Muscle of back (tissue), 11 donors: ENCODE measurements around the gene CEP20. TPM values are rescaled to one million over a fixed set of nuclear protein-coding genes. Genes with fewer than 3 reads are reported as not detected.
A peak's percentile ranks its signal among the peaks of the same experiment; 100 is the strongest.
"Not testable (repeated sequence)": the region's sequence is repeated elsewhere in the genome, so short reads cannot be mapped to it uniquely, and the experiment has no call there.

Experiments used
- DNase-seq, 3 donors: peaks; one replicate each; pipeline versions ENCODE4 v3.0.0 to v3.0.0-alpha.2; 2013
- polyA plus RNA-seq, 10 donors: library from polyadenylated mRNA; unstranded; fragments of 120-200 nt; gene quantifications; one replicate each; pipeline ENCODE4 v1.2.1, GENCODE V29; 2013; ENCODE audit not compliant: insufficient read length in 10 of 10

Gene CEP20
- polyA plus RNA-seq, 10 donors: 20.9 to 28.0 (median 24.7) TPM

DNA sequence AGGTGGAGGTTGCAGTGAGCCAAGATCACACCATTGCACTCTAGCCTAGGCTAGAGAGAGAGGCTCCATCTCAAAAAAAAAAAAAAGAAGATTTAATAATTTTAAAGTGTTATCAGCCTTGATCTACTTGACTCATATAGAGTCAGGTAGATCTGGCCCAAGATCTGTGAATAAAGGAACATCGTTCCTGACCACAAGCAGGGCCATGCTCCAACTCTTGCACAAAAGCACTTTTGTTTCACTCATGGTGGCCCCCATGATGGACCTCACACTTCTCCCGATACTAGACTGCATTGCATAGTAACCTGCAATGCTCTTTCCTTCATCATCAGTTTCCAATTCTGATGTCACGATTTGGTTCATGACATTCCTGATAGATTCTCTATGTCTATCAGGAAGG is 26.4 kb downstream of the CEP20 start:
- DNase-seq: no peak

DNA sequence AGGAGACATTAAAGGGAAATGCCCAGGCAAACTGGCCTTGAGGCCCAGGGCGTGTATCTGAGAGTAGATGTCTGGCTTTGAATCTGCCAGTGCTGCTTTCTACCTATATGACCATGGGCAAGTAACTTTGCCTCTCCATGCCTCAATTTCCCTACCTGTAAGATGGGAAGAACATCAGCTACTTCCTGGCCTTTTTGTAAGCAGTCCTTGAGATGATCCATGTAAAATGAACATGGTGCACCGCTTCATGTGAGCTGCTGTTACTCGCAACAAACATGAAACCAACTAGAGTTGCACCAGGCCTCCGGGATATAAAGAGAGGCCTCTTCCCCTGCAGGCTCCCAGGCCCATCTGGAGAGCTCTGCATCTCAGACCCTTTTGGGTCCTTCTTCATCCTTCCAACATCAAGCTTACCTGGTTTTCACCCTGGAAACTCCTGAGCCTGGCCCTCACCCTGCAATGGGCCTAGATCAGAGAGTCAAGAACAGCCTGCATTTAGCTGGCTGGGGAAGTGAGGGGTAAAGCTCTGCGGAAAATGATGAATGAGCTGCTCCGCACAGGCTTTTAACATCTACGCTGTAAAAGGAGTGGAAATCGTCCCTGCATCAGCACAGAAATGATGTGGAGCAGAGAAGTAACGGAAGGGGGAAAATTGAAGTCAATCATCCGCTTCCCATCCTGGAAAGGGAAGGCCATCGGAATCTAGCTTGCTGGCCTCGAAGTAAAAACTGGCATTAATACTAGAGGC is 29.3 kb downstream of the CEP20 start:
- DNase-seq: no peak

DNA sequence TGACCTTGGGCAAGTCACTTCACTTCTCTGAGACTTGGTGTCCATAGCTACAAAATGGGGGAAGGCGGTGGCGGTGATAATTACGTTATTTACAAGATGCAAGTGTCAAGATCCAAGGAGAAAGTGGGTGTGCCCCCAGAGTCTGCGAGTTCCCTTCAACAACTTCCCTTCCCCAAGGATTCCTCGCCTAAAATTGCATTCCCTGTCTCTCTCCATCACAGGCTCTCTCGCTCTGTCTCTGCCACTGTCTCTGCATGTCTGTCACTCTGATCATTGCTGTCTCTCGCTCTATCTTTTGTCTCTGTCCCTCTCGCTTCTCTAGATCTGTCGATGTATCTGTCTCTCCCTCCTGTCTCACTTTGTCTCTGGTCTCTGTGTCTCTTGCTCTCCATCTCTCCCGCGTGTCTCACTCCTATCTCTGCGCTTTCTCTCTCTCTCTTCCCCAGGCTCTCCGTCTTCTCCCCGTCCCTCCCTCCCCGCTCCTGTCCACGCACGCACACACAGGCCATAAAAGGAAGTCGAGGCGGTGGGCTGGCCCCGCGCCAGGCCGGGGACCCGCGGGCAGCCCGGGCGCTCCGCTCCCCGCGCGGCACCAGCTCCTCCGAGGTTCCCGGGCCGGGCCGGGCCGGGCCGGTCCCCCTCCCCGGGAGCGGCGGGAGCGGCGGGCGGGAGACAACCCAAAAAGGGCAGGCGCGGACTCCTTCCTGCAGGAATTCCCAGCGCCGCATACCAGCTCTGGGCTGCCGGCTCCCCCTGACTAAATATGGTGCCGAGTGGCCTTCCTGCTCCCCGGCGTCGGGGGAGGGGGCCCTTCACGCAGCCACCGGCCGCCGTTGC is 30.5 kb downstream of the CEP20 start:
- DNase-seq: peak in 2 of 3 donors; percentile 38 to 66

DNA sequence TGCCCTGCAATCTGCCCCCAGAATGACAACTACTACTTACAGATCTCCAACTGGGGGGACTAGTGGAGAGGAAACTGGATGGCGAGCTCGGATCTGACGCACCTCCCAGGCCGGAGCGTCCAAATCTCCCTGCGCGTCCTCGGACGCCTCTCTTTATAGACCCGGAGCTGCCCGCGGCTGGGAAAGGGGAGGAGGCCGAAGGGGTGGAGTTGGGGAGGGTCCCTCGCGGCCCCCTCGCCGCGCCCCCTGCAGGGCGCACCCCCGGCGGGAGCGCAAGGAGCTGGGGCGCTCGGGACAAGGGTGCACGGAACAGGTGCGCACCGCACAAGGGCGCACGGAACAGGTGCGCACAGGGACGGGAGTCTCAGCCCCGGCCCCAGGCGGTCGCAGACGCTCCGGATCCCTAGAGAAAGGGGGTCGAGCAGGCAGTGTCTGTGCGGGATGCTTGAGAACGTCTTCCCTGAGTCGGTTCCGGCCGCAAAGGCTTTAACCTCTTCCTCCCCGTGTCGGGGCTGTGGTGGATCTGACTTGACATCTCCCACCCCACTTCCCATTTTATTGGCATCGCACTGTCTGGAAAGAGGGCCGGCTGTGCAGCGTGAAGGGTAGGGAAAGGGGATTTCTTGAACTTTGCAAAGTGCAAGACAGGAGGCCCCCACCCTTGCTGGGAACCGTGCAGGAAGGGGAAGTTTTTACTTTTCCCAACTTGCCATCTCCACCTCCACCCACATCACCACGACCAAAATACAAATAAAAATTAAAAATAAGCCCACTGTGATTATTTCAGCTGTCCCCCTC is 31.3 kb downstream of the CEP20 start, which contains the start of gene MYH11:
TSS of gene MYH11 (minus strand) at position 128 of the 798 bp plus-strand sequence. CDS start 18,776 bp downstream, outside the sequence.
- DNase-seq: peak in 1 of 3 donors; percentile 40

DNA sequence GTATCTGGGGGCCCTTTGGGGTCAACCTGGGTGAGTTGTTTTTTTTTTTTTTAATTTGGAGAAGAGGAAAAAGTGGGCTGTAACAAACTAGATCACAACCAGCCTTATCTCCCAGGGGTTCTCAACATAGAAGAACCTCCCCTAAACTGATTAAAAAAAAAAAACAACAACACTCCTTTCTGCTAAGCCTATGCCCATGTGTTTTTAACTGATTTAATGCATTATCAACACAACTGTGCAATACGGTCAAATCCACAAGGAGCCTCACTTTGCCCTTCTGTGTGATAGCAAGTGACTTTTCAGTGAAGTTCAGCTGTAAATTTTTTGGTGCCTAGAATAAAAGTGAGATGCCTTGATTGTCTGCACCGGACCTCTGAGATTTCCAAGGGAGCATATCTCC is 32.2 kb downstream of the CEP20 start:
- no peak for DNase-seq

DNA sequence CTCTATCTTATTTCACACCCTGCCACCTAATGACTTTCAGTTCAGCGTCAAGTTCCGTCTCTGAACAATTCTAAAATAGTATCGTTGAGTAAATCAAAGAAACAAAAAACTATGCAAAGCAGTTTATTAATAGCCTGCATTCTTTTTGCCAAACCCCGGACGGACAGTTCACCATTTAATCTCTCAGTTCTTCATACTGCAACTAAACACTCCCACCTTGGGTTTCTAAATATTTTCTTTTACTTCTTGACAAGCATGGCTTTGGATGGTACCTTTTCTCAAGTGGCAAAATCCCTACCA is 32.7 kb downstream of the CEP20 start:
- no peak for DNase-seq

DNA sequence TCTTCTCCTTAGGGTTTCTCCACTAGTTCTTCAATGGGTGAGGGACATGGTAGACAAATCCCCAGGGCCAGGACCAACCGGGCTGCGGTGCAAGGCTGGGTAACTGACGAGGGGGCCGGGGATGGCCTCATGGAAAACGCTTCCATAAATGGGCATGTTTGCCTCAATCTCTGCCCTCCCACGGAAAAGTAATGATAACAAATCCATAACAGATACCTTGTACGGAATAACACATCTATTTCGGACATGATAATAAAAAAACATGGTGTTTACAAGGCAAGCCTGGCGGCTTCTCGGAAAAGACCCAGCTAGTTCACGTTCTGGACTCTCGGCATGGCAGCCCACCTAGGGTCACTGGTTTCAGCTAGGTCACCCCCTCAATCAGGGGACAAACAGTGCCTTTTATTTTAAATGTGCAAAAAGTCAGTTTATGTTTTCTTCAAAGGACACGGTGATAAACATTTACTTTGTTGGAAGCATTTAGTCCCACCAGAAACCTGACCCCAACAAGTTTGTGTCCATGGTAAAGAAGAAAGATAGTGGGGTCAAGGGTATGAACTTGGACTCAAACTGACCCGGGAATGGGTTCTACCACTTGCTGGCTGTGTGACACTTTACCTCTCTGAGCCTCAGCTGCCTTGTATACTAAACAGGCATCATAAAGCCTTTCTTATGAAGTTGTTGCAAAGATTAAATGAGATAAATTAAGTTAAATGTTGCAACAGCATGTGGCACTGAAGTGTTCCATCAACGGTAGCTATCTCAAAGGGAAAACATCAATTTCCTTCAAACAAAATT is 33.3 kb downstream of the CEP20 start:
- no peak for DNase-seq

DNA sequence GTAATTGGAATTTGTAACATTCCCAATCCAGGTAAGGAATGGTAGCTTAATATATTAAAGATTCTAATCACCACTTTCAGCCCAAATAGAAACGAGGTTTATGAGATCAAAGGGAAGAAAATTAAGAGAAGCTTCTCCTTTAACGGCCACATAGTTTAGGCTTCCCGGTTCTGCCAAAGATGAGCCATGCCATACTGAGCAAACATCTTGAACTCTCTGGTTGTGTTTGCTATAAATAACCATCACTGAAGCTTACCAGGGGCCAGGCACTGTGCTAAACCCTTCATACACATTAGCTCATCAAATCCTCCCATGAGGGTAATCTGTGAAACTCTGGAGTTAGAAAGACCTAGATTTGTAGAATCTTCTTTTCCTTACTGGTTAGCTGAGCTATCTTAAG is 34.3 kb downstream of the CEP20 start:
- no peak for DNase-seq

DNA sequence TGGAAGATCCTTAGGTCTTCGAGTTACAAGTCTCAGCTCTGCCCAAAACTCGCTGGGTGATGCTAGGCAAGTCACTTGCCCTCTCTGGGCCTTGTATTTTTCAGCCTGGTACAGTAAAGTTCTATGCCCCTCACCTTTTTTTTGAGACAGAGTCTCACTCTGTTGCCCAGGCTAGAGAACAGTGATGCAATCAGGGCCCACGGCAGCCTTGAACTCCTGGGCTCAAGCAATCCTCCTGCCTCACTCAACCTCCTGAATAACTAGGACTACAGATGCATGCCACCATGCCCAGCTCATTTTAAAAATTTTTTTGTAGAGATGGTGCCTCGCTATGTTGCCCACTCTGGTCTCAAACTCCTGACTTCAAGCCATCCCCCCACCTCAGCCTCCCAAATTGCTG is 35.4 kb downstream of the CEP20 start:
- DNase-seq: no peak

DNA sequence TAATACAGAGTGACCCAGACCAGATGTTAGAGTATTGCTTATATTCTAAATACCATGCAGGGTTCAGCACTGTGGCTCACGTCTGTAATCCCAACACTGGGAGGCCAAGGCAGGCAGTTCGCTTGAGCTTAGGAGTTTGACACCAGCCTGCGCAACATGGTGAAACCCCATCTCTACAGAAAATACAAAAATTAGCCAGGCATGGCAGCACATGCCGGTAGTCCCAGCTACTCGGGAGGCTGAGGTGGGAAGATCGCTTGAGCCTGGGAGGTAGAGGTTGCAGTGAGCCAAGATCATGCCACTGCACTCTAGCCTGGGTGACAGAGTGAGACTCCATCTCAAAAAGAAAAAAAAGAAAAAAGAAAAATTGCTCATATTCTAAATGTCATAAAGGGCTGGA is 37.8 kb downstream of the CEP20 start:
- not testable (repeated sequence) for DNase-seq

DNA sequence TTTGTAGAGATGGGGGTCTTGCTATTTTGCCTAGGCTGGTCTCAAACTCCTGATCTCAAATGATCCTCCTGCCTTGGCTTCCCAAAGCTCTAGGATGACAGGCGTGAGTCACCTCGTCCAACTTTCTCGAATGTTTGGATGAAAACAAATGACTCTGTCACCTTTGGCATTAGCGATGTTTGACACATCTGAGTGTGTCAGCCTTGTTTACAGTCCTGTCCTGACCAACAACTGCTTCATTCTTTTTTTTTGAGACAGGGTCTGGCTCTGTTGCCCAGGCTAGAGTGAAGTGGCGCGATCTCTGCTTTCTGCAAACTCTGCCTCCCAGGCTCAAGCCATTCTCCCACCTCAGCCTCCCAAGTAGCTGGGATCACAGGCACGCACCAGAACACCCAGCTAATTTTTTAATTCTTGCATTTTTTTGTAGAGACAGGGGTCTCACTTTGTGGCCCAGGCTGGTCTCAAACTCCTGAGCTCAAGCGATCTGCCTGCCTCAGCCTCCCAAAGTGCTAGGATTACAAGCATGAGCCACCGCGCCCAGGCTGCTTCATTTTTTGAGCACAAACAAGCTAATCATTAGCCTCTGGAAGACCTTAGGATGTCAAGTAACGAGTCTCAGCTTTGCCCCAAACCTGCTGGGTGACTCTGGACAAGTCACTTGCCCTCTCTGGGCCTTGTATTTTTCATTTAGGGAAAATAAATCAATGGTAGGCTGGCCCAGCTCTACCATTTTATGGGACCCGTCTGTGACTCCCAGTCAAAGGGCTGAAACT is 39.0 kb downstream of the CEP20 start:
- DNase-seq: no peak

DNA sequence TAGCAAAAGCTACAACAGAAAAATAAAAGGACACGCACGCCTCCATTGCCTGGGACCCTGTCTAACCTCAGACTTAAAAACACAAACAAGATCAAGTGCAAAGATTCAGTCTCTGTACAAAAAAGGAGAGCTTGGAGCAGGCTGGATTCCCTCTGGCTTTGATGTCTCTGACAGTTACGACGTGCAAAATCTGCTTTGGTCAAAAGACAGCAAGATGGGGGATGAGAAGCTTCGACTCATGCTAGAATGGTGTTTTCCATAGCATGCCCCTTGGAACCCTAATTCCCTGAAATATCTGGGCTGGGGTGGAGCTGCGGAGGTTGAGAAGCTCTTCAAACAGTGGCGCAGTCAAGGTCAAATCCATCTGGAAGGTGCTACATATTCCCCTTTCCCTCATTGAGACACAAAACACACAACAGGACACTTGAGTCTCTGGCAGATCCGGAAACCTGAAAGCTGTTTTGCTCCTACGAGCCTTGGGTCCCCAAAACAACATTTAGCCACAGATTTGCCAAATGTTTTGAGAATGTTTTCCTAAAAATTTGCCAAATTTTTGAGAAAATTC is 40.7 kb downstream of the CEP20 start:
- DNase-seq: no peak

DNA sequence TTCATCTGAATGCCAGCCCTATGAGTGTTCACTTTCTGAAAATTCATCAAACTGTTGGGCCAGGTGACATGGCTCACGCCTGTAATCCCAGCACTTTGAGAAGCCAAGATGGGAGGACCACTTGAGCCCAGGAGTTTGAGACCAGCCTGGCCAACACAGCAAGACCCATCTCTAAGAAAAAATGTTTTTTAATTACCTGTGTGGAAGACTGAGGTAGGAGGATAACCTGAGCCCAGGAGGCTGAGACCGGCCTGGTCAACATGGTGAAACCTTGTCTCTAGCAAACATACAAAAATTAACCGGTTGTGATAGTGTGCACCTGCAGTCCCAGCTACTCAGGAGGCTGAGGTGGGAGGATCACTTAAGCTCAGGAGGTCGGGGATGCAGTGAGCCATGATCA is 41.9 kb downstream of the CEP20 start:
- no peak for DNase-seq

DNA sequence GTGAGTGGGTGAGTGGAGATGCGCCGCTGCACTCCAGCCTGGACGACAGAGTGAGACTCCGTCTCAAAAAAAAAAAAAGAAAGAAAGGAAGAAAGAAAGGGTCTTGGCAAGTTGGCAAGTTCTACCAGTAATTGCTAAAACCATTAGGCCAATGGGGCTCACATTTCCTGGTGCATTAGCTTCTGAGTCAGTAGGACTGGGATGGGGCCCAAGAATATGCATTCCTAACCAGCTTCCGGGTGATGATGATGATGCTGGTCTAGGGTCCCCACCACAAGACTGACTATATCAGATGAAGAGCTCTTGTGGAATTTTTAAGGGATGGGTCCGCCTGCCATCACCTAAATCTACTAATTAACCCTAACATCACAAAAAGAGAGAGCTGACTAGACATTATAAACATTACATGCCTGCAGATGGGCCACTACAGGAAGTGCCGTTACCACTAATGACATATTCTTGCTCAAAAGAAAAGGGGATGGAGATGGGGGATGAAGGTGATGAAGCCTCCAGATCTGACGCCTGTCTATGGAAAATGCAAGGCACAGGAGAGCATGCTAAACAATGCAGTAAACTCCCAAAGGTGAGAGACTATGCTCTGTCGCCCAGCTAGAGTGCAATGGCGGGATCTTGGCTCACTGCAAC is 44.6 kb downstream of the CEP20 start:
- no peak for DNase-seq

DNA sequence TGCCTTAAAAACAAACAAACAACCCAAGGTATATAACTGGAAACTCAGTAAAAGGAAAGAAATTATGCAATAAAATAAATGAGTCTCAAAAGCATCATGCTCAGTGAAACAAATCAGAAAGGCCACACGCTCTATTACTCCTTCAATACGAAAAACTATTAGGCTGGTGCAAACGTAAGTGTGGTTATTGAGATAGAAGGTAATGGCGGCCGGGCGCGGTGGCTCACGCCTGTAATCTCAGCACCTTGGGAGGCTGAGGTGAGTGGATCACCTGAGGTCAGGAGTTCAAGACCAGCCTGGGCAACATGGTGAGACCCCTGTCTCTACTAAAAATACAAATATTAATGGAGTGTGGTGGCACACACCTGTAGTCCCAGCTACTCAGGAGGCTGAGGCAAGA is 49.2 kb downstream of the CEP20 start:
- DNase-seq: not testable (repeated sequence)

DNA sequence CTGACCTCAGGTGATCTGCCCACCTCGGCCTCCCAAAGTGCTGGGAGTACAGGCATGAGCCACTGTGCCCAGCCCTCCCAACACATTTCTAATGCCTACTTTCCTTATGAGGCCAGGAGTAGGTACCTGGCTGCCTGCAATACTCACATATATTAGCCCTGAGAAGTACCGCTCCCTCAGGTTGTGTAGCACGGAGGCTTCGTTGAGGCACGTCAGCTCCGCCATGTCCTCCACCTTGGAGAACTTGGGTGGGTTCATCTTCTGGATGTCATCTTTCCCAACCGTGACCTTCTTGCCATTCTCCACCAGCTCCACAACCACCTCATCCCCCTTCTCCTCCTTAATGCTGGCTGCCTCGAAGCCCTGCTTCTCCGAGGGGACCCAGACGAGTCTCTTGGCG is 50.6 kb downstream of the CEP20 start:
- DNase-seq: no peak

DNA sequence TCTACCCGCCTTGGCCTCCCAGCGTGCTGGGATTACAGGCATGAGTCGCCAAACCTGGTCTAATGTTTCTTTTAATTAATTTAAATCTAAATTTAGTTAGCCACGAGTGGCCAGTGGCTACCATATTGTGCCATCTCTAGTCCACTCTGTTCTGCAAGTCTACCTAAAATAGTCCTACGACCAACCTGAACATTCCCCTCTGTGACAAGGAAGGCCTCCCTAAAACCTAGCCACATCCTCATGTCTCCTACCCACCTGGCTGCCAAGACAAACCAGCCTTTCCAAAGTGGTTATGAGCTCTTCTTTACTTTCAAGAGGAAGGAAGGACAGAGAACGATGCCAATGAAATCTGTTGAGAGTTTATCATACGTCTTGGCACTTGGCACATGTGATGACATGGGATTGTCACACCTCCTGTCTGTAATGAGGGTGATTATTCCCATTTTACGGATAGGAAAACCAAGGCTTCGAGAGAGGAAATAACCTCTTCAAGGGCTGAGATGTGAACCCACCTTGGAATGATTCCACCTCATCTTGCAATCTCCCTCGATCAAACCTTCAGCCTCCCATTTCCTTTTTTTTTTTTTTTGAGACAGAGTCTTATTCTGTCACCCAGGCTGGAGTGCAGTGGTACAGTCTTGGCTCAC is 51.3 kb downstream of the CEP20 start:
- no peak for DNase-seq

DNA sequence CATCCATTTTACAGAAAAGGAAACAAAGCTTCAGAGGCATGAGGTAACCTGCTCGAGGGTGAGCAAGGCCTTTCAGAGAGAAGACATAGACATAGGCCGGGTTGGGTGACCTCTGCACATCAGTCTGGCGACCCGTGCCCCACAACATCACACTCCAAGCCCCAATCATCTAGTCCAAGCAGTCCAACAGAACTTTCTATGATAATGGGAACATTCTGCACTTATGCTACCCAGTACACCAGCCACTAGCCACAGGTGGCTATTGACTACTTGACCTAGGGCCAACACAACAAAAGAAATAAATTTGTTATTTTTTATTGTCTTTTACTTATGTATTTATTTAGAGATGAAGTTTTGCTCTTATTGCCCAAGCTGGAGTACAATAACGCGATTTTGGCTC is 52.3 kb downstream of the CEP20 start:
- no peak for DNase-seq

DNA sequence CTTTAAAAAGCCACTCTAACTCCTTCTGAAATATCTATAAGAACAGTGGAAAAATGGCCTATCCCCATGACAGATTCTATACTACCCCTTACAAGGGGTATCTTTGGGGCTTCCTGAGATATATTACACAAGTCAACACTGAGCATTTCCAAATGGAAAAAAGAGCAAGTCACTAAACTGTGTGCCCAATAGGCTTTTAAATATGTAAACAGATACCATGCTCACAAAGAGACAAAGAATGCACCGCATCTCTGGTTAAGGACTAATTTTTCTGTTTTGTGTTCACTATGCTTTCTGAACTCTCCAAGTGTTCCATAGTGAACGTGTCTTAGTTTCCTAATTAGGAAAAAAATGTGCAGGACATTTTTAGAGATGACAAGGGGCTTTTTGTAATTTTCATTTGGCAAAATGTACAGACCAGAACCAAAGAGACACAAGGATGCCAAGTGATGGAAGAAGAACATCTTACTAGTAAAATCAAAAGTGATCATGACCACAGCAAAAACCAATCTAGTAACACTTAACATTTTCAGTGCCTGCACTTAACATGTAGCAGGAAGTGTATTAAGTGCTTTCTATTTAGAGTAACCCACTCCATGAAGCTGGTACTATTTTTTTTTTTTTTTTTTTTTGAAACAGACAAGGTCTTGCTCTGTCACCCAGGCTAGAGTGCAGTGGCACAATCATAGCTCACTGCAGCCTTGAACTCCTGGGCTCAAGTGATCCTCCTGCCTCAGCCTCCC is 53.1 kb downstream of the CEP20 start:
- no peak for DNase-seq
